ENCODE measurements around the gene NHEJ1.

Gene NHEJ1

DNA sequence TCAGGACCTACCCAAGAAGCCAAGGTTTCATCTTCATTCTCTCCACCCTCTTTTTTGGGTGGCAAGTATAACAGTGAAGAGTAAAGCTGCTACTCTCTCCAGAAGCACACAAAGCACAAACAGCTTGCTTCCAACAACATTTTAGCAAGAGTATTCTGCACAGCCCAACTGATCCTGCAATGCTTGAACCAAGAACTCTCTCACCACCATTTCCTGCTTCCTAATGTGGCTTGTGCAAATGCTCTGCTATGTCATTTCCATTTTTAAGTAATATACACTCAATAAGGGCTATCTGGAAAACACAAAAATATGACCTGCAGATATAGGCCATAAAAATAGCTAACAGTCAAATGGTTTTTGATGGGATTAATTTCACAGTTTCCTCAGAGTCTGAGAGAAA, 75.8 kb downstream of the NHEJ1 start:
- DNase-seq: no peak

DNA sequence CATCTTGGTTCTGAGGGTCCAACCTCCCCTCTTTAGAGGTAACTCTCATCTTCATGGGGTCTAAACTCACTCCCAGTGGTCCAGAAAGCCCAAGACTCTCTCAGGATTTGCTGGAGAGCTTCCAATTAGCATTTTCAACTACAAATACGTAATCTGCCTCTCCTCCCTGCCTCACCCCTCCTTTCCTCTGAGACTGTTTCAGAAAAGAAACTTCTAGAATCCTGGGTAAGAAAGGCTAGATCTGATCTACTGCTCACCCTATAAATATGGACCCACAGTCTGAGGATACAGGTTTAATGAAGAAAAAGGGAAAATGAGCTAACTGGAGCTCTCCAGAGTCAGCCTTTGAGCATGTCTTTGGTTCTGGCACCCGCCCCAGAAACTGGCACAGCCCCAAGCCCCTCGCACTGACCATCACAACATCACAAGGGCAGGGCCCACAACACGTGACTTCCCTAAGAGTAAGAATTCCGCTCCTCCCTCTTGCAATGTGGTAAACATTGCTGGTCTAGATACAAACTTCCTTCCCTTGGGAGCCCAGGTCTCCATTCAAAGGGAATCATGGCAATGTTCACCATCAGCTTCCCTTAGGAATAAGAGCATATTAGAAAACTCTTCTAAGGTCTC, 78.2 kb downstream of the NHEJ1 start:
- DNase-seq: no peak

DNA sequence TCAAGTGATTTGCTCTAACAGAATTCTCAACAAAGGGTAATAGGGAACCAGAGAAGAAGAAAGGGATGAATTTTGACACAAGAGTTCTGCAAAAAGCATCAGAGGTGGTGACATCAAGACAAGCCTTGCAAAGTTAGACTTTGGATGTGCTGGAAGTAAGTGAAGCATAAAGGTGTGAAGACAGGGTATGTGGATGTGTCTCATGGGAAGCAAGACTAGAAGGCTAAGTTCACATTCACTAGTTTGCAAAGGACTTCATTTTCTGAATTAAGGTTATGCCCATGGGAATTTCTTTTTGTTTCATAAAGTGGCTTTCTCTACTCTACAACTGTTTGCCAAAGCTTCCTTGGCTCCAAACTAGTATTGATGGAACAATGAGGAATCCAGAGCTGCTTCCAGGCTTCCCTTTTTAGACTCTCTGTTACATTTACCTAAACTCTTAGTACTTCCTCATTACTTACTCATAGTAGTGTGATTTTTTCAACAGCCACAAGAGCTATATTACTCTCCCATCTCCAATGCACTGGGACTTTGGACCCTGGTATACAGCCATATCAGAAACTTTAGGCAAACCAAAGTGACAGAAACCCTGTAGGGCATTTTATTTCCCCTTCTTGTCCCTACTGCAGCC, 78.8 kb downstream of the NHEJ1 start:
- no peak for DNase-seq

DNA sequence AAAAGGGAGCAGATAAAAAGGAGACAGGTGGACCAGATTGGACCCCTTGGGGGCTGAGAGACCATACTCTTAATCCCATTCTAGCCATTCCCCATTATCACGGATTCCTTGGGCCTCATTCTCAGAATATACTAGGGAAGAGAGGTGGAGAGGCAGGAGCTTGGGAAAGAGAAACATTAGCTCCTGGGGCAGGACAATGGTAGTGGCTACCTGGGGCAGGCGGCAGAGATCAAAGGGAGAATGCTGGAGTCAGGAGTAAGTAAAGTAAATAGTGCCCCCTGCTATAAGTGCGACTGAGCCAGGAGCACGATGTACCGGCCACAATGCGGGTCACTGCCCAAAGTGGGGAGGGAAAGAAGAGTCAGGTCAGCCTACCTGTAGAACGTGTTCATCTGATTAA, 79.5 kb downstream of the NHEJ1 start:
- no peak for DNase-seq

DNA sequence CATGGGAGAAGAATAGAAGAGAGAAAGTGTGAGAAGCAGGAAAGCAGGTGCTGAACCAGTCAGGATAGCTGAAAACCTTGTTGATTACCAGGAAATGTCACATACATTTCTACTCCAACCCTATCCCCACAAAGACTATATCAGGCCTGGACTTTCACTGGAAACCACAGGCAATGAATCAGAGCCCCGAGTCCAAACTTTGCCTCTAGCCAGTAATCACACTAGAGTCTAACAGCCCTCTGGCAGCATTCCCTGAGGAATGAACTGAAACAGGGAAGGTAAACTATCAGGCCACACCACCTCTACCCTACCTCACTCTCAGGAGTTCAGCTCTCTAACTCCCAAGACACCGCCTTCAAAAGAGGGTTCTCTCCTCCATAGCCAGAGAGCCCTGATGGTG, 81.2 kb downstream of the NHEJ1 start:
- no peak for DNase-seq

DNA sequence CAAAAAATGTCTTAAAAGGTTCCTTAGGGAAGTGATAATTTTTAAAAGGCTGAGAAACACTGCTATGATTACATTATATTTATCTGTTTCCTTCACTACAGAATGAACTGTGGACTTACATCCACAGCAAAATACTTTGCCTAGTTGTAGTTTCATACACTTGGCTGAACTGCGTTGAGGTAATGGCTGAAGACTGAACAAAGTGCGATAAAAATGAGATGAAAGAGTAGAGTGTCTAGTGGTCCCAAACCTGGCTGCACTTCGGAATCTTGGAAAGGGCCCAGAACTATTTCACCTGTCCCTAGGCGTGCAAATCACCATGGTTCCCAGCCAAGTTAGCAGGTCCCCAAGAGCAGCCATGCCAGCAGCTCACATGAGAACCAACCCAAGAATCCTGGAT, 81.7 kb downstream of the NHEJ1 start:
- no peak for DNase-seq

DNA sequence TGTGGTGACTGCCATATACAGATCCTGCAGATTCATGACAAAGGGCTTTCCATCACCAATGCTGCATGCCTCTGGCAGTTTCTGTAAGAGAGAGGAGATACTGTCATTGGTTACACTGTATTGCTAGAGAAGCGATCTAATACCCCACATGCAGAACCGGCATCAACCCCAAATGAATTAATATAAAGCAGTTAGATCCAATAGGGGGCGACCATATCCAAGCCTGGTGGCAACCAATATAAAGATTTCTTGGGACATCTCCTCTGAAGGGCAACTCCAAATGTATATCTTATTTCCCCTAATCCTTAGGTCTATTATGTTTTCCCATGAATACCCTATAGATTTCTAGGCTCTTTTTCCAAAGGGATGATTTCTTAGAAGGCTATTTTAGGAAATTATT, 82.5 kb downstream of the NHEJ1 start:
- no peak for DNase-seq

DNA sequence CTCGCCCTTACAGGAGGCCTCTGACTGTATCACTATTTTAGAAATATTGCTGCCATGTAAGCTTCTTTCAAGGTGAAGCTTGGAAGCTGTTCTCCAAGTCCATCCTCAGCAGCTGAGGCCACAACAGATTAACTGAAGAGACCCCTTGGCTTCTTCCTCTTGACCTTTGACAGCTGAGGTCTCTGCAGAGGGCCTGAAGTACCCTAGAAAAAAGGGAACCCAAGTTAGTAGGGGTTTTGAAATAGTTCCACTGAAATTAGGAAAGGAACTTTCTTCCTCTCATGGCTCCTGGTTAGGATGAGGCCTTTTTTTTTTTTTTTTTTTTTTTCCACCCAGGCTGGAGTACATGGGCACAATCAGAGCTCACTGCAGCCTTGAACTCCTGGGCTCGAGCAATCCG, 84.4 kb downstream of the NHEJ1 start:
- no peak for DNase-seq

DNA sequence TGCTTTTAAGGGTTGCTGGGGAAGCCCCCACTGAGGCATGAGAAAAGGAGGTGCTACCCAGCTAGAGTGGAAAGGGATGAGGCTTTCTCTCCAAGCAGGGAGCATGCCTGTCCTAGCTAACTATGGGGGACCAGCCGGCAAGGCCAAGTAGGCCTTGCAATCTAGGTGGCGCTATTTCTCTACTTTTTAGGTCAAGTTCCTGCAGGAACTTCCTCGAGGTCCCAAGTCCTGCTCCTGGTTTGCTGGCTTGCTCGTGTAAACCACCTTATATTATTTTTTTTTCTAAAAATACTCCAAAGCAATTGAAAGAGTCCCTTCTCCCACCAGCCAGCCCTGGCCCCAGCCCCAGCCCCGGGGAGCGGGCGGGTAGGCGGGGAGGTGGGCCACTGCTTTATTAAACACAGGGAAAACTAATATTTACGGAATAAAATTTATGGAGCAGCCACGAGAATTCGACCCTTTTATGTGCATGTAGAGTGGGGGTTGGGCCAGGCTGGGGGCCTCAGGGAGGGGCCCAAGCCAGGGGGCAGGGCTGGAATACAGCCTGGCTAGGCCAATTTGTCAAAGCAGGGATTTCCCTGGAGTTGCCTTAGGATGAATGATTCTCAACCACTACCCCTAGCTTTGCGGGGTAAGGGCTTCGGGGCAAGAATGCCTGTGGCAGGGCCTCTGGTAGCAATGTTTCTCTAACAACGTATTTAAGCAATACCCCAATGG, 87.0 kb downstream of the NHEJ1 start:
- peak in 1 of 2 donors; percentile 29 for DNase-seq

DNA sequence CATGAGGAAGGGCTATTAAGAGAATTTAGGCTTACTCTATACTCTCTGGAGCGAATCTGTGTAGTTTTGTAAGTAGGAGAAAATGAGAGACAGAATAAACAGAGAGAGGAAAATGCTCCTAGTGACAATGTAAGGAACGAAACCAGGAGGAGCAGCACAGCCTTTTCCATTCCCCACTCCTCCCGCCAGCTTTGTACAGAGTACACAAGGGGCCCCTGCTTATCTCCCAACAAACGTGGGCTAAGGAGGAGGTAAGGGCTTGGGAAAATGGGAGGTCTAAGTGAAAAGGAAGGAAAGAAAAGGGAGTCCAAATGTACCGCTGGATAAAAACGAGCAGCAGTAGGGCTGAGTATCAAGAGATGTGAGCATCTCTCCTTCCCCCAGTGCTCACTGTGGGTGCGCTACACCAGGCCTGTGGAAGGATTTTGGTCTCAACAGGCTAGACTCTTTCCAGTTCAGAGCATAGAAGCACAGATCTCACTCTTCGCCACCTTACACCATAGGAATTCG, 87.8 kb downstream of the NHEJ1 start:
- DNase-seq: no peak

DNA sequence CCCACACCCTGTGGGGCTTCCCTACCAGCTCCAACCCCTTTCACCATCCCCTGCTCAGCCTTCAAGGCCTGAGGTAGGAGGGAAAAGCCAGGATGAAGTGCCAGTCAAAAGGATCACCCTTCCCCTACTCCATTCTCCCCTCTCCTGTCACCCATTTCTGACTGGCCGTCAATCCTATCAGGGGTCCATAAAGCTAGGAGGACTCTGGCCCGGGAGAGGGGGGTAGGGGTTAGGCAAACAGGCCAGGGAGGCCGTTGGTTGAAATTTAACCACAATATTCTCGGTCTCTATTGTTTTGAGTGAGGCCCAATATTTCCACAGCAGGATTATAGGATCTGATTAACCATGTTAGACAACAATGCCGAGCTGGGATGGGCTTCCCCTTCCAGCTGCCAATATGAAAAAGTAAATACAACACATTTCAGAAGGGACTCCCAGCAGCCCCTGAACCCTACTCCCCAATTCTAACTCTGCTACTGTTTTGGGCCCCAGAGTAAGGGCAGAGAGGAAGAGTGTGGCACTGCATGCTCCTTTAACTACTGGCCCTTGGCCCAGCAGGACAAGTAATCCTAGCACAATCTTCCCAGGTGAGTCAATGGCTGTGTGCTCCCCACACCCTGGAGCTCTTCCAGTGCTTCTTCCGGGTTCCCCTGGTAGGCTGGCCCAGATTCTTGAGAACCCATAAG, 89.3 kb downstream of the NHEJ1 start:
- no peak for DNase-seq

DNA sequence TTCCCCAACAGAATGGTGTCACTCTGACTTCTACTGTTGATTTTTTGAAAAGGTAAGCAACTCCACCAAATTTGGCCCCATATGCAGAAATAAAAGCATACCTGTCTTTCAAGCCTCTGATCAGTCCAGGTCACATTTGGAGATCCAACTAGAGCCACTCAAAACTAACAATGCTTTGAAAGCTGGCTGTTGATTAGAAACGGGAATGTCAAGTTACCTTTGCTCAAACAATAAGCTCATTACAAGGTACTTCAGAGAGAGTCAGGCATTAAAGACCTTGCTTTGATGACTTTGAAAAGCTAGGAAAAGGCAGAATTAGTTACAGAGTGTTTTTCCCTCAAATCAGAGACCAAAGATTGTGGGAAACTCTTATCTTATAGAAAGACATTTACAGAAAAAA, 95.1 kb downstream of the NHEJ1 start:
- DNase-seq: no peak

DNA sequence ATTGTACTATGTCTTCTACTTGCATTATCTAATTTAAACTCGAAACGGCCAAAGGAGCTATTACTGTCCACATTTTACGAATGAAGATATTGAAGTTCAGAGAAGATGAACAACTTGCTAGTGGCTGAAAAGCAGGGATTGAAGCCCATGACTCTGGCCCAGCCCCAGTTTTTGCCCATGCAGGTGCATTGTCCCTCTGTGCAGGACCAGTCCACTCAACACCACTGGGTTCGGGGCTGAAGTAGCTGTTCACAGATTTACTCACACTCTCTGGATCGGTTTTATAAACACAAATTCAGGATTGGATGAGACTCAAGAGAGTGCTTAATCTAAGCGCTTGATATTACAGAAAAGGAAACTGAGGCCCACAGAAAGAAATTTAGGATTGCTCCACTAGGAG, 98.5 kb downstream of the NHEJ1 start:
- DNase-seq: no peak

DNA sequence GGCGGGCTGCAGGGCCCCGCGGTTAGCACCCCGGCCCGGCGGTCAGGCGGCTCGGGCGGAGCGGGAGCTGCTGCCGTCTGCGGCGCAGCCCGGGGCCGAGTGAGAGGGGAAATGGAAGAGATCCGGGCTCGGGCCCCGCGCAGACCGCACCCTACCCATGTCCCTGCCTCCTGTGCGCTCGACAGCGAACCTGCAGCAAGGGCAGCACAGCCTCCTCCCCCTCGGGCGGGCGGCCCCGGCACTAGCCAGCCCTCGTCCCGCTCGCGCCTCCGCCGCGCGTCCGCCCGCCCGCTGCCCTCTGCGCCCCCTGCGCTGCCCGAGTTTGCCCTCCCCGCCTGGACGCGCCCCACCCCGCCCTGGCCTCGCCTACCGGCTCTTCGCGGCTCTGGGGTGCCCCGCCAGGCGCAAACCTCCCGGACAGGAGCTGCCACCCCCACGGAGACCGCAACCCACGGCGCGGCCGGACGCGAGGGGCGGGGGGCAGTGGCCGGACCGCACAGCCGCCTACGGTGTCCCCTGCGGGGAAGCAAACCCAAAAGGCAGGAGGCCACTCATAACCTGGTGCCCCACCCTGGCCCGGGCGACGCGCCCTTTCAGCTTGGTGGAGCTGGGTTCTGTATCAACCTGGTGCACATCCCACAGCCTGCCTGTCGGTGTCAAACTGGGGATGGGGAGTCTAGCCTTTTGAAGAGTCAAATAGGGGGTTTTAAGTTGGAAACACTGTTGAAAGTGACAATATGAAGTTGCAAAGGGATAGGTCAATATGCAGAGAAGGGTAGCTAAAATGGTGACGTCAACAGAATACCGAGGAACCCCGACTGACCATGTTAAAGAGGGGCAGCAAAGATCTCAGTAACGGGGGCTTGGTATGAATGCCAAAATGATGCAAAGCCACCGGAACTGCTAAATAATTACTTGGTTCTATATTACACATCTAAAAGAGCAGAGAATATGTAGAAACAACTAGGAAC, 99.5 kb downstream of the NHEJ1 start, which contains the start of gene IHH:
Gene IHH, minus strand, starts transcription at position 101 of the 971 bp plus-strand sequence. CDS start 454 bp downstream, outside the sequence.
- no peak for DNase-seq

DNA sequence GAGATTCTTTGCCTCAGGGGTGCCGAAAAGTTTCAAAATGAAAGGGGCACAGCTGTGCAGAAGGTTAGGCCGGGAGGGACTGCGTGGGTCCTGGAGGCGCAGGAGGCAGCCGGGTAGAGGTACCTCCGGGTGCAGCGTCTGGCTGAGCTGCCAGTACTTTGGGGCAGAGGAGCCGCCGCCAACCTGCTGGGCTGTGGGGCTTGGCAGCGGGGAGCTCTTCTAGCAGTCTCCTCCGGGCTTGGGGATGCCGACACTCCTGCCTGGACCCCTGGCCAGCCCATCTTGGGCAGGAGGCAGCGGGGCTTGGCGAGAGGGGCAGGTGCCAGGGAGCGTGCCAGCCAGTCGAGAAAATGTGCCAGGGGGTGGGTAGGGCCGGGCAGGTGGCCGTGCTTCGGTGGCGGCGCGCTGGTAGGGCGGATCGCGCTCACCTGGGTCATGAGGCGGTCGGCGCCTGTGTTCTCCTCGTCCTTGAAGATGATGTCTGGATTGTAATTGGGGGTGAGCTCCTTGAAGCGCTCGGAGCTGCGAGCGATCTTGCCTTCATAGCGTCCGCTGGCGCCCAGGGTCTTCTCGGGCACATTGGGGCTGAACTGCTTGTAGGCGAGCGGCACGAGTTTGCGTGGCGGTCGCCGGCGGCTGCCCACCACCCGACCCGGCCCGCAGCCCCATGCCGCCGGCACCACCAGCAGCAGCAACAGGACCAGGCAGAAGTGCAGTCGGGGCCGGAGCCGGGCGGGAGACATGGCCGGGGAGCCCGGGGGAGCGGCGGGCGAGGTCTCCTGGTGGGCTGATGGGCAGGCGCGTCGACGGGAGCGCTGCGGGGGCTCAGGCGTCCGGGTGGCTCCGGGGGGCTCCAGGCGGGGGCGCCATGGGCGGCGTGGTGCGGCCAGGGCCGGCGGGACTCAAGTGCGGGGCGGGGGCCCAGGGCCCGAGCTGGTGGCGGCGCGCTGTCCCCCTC, 100.6 kb downstream of the NHEJ1 start:
- DNase-seq: no peak

DNA sequence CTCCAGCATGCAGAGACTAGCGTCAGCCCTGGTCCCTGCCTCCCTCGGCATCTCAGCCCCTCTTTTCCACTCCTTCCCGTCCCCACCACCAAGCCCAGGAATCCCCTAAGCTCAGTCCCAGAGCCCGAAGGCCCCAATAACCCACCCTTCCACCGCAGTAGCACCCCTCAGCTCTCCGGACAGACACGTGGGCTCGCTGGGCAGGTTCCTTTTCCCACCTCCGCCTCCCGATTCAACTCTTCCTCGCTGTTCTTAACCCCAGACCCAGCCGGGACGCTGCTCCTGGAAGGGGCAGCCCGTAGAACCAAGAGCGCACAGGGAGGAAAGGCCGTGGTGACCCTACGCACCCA, 101.3 kb downstream of the NHEJ1 start:
- DNase-seq: no peak

DNA sequence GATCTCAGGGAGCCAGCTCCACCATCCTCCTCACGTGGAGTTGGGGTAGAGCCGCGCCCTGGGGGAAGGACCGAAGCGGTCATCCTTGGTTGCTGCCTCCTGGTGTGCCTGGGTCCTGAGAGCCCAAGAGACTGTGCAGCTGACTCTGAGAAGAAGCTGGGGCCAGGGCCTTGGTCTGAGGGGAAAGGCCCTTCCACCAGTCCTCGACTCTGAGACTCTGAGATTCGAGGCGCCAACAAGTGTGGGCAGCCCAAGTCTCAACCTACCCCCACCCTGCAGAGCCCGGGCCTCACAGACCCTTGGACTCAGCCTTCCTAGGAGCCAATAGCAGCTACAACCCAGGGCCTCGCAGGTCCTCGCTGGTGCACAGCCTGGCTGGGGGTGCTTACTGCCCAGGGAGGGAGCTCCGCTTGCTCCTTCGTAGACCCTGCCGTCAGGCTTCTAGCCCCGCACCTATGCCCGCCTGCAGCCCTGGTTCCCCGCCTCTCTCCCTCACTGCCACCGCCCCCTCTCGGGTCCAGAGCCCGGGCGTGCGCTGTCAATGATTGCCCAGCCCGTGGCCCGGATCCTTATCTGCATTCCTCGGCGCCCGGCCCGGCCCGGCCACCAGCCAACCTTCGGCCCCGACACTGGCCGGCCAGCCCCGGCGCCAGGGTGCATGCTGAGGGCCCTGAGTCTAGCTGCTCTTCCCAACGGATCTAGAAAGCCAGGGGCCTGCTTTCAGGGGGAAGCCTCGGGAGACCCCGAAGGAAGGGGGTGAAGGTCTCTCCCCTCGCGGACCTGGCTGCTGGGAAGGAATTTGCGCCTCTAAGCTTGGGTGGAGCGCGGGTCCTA, 101.9 kb downstream of the NHEJ1 start:
- no peak for DNase-seq

DNA sequence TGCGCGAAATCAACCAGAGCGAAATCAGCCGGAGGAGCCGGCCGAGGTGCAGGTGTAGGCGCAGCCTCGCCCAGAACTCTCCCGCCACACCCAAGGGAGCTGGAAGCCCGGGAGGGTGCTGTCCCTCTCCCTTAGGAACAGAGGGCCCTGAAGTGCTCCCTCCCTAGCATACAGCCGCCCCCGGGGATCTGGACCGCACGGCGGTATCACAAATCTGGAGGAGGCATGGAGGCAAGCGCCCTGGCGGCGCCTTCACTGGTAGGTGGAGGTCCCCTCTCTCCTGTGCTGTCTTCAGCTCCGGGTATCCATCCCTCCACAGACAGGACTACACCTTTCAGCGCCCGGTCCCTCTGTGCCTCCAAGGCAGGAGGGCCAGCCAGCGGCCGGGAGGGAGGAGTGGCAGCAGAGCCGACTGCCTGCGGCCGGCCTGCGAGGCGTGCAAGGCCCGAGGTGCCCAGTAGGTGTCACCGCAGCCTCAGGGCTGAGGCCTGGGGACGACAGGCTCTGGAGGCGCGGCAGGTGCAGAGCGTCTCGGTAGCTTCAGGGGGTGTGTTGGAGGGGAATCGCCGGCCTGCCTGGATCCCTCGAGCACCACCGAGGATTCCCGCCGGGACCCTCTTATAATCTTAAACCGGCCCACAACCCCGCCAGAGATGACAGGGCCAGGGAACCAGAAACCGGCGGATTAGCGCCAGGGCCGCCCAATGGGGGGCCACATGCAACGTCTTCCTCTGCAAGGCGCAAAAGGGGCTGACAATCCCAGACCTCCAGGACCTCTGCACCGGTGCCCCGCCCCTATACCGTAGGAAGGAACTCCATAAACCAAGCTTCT, 102.7 kb downstream of the NHEJ1 start:
- DNase-seq: peak; percentile 66 to 72
